Loucy (cell line): ENCODE data around the gene SFRP2.

Source experiments
- EZH2phosphoT487 ChIP-seq: fragments of 200-600 bp; IDR thresholded peaks from 2 replicates; pipeline ENCODE4 v1.6.1; 2018; ENCODE audit warnings: antibody characterized with exemption, mild to moderate bottlenecking, moderate library complexity, borderline replicate concordance
- TF ChIP-seq, protein P1 (sequence below): fragments of 200-600 bp; sonication (generic); conservative IDR thresholded peaks from 2 replicates; pipeline ENCODE4 v1.5.1; 2014; ENCODE audit warnings: mild to moderate bottlenecking, antibody characterized with exemption, low read length

GRCh38 chr4:153832054-153832453 is 43.2 kb upstream of the SFRP2 start:
- TF ChIP-seq, protein P1, sequence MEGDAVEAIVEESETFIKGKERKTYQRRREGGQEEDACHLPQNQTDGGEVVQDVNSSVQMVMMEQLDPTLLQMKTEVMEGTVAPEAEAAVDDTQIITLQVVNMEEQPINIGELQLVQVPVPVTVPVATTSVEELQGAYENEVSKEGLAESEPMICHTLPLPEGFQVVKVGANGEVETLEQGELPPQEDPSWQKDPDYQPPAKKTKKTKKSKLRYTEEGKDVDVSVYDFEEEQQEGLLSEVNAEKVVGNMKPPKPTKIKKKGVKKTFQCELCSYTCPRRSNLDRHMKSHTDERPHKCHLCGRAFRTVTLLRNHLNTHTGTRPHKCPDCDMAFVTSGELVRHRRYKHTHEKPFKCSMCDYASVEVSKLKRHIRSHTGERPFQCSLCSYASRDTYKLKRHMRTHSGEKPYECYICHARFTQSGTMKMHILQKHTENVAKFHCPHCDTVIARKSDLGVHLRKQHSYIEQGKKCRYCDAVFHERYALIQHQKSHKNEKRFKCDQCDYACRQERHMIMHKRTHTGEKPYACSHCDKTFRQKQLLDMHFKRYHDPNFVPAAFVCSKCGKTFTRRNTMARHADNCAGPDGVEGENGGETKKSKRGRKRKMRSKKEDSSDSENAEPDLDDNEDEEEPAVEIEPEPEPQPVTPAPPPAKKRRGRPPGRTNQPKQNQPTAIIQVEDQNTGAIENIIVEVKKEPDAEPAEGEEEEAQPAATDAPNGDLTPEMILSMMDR: no peak
- TF ChIP-seq EZH2phosphoT487: no peak
